NCI-H128 (cell line): ENCODE data around the gene BIK.

Experiments
- DNase-seq: peaks from one replicate; lab custom pipeline; 2025; ENCODE audit not compliant: unreplicated experiment; lab: John Stamatoyannopoulos, UW

BIK gene, protein sequence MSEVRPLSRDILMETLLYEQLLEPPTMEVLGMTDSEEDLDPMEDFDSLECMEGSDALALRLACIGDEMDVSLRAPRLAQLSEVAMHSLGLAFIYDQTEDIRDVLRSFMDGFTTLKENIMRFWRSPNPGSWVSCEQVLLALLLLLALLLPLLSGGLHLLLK

GRCh38 chr22:43110444-43110926 lies at the start of gene BIK:
Gene BIK, plus strand, starts transcription at chr22:43110750. Its CDS starts 13,273 bp downstream, at chr22:43124023.
- no peak for DNase-seq

- DNase-seq = no peak
These were observed 44.4 kb upstream of the BIK start for GRCh38 chr22:43066134-43066533.

DNA sequence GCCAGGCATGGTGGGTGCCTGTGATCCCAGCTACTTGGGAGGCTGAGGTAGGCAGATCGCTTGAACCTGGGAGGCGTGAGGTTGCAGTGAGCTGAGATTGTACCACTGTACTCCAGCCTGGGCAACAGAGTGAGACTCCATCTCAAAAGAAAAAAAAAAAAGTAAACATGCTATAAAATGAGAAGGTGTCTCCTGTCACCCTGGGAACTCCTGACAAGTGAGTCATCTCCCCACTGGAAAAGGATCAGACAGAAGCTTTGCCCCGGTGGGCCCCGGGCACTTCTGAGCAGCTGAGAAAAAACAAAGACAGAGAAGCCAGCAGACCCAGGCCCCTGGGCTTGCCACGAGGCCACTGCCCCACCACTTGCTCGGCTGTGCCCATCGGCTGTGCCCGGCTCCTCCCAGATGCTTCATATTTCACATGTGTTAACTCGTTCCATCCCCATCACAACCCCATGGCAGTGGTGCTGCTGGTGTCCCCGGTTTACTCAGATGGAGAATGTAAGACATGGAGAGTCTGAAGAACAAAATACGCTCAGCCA lies 43.6 kb upstream of the BIK start:
- no peak for DNase-seq

- DNase-seq = no peak
These were observed 33.3 kb upstream of the BIK start for GRCh38 chr22:43077121-43077877.

GRCh38 chr22:43078522-43078921 lies 32.0 kb upstream of the BIK start:
- DNase-seq = no peak

DNA sequence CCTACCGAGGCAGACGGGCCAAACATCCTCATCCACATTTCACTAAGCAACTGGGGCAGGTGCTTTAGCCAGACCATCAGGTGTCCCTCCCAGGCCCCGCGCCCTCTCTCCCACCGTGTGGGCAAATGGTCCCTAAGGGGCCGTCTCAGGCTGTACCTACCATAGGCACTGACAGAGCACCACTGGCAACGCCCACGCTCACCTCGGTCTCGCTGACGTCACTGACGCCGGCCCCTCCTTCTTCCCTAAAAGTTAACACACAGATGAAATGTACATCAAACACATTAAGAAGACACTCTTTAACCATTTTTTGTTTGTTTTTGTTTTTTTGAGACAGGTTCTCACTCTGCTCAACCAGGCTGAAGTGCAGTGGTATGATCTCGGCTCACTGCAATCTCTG lies 30.8 kb upstream of the BIK start:
- no peak for DNase-seq

GRCh38 chr22:43080616-43081015 lies 29.9 kb upstream of the BIK start:
- no peak for DNase-seq

- DNase-seq = no peak
These were observed 28.6 kb upstream of the BIK start for GRCh38 chr22:43081968-43082367.

- no peak for DNase-seq
These were observed 24.6 kb upstream of the BIK start for GRCh38 chr22:43085658-43086606.

GRCh38 chr22:43088627-43088983 lies 21.9 kb upstream of the BIK start:
- no peak for DNase-seq

DNA sequence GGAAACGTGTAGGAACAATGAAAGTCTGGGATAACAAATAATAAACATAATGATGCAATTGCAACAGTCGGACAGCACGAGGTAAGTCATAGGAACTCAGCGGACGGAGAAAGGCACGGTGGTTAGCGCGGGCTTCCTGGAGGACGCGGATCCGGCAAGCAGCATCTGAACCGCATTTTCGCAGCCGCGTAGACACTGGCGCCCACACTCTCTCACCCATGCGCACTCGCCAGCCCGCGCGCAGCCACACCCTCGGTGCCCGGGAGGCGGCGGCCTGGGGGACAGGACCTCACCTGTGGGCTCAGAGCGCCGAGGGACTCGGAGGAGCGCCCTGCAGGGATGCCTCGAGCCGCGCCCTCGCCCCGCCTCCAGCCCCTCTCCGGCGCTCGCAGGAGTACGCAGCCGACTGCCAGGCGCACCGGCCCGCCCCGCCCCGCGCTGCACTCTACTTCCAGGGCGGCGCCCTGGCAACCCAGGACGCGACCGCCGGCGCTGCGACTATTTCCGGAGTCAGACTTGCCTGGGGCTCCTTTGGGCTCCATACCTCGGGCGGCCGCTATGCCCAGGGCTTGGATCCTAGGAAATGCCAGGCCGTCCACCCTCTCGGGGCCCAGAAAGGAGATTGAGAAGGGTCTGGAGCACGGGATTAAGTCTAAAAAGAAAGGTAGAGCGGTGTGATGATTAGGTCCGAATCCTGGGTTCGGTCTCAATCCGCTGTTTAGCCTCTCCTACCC lies 21.4 kb upstream of the BIK start, which contains the start of gene TTLL1:
TTLL1 (minus strand) TSS at position 408 of the 734 bp plus-strand sequence. CDS start 13,805 bp downstream, outside the sequence.
- DNase-seq = no peak

DNA sequence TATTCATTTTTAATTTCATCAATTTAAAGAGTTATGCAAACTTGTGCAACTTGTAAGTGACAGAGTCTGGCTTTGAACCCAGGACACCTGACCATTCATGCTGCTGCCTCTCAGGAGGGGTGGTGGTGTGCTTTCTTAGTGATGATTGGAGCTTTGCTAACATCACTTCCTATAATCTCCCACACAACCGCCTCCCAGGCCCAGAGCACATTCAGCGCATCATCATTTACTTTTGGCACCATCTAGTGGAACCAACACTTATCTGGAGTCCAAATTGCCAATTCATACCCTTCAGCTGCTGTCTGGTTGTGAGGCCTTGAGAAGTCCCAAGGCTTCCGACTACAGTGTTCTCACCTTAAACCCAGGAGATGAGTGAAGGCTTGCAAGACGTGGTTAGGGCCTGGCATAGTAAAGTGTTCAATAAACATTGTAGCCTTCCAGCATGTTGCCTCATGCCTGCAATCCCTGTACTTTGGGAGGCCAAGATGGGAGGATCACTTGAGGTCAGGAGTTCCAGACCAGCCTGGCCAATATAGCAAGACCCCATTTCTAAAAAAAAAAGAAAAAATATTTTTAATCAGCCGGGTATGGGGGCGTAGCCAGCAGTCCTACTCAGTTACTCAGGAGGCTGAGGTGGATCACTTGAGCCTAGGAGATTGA lies 20.3 kb upstream of the BIK start:
- no peak for DNase-seq

GRCh38 chr22:43092085-43092484 lies 18.5 kb upstream of the BIK start:
- no peak for DNase-seq

GRCh38 chr22:43094085-43094484 lies 16.5 kb upstream of the BIK start:
- DNase-seq = no peak

DNA sequence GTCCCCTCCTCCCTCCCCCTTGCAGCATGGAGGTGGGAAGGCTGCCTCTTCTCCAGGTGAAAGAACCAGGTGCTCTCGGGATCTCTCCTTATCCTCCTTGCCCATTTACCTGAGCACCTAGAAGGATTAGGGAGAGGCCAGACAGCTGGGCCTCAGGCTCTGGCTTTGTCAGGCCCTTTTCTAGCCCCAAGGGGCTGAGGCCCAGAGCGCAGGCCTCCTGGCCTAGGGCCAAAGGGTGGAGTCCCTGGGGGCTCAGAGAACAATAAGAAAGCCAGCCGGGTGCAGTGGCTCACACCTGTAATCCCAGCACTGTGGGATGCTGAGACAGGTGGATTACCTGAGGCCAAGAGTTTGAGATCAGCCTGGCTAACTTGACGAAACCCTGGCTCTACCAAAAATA lies 16.0 kb upstream of the BIK start:
- DNase-seq = no peak

DNA sequence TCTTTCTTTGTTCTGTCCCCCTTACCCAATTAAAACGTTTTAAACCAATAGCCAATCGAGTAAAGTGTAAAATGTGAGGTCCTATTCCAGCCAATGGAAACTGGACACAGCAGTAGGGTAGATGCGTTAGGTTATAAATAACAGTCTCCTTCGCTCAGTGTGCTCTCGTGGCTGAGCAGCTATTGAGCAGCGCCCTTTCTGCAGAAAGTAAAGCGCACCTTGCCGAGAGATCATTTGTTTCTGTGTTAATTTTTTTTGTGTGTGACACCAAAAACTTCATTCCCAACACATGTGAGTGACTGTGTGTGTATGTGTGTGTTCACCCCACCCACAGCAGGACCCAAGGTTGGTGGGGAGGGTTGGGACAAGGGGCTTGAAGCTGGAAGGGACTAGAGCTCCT lies 14.1 kb upstream of the BIK start:
- DNase-seq = no peak

DNA sequence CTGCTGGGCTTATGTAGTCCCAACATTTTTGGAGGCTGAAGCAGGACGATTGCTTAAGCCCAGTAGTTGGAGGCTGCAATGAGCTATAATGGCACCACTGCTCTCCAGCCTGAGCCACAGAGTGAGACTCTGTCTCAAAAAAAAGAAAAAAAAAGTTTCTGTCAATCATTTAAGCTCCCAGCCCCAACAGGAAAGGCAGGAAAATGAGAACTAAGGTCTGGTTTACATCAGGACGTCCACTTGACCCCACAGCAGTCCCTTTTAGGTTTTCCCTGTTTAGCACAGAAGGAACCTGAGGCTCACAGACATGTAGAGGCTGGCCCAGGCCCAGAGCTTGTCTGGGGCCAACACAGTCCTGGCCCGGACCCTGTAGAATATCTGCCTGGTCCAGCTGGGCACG lies 12.2 kb upstream of the BIK start:
- DNase-seq = no peak

DNA sequence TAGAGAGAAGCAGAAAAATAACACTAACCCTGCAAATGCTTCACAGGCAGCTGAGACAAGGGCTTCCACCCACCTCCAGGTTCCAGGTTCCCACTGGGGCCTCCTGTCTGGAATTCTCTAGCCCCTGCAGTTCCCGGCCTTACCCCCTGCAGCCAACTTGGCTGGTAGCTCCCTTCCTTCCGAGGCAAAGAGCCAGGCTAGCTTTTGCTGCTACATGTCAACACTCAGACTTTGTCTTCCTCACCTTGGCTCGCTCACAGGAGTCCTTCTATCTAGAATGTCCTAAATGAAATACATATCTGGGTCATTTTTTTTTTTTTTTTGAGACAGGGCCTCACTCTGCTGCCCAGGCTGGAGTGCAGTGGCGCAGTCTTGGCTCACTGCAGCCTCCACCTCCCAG lies 11.5 kb upstream of the BIK start:
- no peak for DNase-seq

GRCh38 chr22:43100225-43100624 lies 10.3 kb upstream of the BIK start:
- no peak for DNase-seq

- DNase-seq = no peak
These were observed 9.2 kb upstream of the BIK start for GRCh38 chr22:43101306-43101705.
